ENCODE results near the gene KRTAP10-1.
"Not testable (repeated sequence)": the region's sequence is repeated elsewhere in the genome, so short reads cannot be mapped to it uniquely, and the experiment has no call there.

Gene KRTAP10-1

DNA sequence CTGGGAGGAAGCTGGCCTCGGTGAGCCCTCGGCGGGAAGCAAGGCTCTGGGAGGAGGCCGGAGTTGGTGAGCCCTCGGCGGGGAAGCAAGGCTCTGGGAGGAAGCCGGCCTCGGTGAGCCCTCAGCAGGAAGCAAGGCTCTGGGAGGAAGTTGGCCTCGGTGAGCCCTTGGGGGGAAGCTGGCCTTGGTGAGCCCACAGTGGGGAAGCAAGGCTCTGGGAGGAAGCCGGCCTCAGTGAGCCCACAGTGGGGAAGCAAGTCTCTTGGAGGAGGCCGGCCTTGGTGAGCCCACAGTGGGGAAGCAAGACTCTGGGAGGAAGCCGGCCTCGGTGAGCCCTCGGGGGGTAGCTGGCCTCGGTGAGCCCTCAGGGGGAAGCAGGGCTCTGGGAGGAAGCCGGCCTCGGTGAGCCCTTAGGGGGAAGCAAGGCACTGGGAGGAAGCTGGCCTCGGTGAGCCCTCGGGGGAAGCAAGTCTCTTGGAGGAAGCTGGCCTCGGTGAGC lies 36.0 kb downstream of the KRTAP10-1 start:
- DNase-seq (ENCODE audit: low read depth): no peak
- H3K4me3 ChIP-seq (replicated peaks; ENCODE audit: low read depth, low read length): no peak overlapping the region
- TF ChIP-seq, protein P1, sequence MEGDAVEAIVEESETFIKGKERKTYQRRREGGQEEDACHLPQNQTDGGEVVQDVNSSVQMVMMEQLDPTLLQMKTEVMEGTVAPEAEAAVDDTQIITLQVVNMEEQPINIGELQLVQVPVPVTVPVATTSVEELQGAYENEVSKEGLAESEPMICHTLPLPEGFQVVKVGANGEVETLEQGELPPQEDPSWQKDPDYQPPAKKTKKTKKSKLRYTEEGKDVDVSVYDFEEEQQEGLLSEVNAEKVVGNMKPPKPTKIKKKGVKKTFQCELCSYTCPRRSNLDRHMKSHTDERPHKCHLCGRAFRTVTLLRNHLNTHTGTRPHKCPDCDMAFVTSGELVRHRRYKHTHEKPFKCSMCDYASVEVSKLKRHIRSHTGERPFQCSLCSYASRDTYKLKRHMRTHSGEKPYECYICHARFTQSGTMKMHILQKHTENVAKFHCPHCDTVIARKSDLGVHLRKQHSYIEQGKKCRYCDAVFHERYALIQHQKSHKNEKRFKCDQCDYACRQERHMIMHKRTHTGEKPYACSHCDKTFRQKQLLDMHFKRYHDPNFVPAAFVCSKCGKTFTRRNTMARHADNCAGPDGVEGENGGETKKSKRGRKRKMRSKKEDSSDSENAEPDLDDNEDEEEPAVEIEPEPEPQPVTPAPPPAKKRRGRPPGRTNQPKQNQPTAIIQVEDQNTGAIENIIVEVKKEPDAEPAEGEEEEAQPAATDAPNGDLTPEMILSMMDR (IDR thresholded peaks at IDR 0.05; ENCODE audit: low read length, missing control alignments): no peak

DNA sequence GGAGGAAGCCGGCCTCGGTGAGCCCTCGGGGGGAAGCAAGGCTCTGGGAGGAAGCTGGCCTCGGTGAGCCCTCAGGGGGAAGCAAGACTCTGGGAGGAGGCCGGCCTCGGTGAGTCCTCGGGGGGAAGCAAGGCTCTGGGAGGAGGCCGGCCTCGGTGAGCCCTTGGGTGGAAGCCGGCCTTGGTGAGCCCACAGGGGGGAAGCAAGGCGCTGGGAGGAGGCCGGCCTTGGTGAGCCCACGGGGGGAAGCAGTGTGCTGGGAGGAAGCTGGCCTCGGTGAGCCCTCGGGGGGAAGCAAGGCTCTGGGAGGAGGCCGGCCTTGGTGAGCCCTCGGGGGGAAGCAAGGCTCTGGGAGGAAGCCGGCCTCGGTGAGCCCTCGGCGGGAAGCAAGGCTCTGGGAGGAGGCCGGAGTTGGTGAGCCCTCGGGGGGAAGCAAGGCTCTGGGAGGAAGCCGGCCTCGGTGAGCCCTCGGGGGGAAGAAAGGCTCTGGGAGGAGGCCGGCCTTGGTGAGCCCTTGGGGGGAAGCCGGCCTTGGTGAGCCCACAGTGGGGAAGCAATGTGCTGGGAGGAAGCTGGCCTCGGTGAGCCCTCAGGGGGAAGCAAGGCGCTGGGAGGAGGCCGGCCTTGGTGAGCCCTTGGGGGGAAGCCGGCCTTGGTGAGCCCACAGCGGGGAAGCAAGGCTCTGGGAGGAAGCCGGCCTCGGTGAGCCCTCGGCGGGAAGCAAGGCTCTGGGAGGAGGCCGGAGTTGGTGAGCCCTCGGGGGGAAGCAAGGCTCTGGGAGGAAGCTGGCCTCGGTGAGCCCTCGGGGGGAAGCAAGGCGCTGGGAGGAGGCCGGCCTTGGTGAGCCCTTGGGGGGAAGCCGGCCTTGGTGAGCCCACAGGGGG lies 36.7 kb downstream of the KRTAP10-1 start:
- DNase-seq (ENCODE audit: low read depth); H3K4me3 ChIP-seq (replicated peaks; ENCODE audit: low read depth, low read length): not testable (repeated sequence)

DNA sequence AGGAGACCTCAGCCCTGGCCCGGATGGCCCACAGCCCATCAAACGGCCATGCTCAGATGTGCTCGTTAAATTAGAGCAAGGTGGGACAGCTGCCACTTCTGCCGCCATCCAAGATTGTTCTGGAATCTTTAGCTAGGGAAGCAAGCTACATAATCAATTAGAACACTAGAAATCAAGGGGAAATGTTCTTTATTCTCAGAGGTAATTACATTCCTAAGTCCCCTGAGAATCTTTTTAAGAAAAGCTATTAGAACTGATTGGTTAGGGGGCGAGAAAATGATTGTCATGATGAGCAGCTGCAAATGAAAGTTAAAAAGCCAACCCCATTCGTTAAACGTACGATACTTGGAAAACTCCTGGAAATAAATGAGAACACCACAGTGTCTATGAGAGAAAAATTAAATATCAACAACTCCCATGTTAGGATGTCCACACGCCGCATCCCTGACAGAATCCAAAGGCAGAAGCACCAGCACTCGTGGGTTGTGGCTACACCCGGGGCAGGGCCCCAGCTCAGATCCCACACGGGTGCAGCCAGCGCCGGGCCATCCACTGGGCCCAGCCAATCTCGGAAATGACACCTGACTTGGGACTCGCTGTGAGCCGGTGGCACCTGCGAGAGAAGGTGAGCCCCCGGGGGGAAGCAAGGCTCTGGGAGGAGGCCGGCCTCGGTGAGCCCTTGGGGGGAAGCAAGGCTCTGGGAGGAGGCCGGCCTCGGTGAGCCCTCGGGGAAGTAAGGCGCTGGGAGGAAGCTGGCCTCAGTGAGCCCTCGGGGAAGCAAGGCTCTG lies 37.6 kb downstream of the KRTAP10-1 start:
- TF ChIP-seq, protein P1 (IDR thresholded peaks at IDR 0.05; ENCODE audit: low read length, missing control alignments): no peak
- no peak overlapping the region for H3K4me3 ChIP-seq (replicated peaks; ENCODE audit: low read depth, low read length)
- DNase-seq (ENCODE audit: low read depth): no peak

DNA sequence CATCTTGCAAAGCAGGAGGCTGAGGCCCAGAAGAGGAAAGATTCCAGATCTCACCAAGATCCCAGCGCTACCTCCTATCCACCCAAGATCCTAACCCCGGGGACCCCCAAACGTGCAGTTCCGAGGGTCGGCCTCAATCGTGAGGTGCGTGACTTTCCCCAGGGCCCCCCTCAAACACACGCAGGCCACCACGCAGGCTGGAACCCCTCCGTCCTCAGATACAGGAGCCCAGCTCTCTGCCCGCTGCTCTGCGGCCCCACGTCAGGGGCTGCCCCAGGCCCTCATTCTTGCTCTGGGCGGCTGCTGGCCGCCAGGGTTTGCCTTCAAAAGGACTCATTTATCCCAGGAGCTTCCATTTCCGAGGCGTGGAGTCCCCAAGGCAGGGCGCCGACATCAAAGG lies 39.9 kb downstream of the KRTAP10-1 start:
- H3K4me3 ChIP-seq (replicated peaks; ENCODE audit: low read depth, low read length): no peak overlapping the region
- DNase-seq (ENCODE audit: low read depth): no peak
- TF ChIP-seq, protein P1 (IDR thresholded peaks at IDR 0.05; ENCODE audit: low read length, missing control alignments): no peak

DNA sequence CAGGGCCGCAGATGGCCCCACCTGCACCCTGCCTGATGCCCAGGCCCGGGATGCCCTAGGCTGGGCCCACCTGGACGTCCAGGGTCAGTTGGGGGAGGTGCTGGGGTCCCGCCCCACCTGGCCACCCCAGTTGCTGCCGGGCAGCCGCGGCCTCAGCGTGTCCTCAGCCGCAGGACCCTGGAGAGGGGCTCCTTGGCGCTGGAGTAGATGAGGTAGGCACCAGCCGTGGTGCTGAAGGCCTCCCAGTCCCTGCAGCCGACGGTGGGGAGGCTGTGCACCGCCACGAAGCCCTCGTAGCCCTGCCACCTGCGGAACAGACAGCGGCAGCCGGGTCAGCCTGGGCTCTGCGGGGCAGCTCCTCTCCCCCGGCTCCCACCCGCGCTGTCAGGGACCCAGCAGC lies 40.4 kb downstream of the KRTAP10-1 start:
- no peak overlapping the region for H3K4me3 ChIP-seq (replicated peaks; ENCODE audit: low read depth, low read length)
- TF ChIP-seq, protein P1 (IDR thresholded peaks at IDR 0.05; ENCODE audit: low read length, missing control alignments): no peak
- DNase-seq (ENCODE audit: low read depth): no peak

DNA sequence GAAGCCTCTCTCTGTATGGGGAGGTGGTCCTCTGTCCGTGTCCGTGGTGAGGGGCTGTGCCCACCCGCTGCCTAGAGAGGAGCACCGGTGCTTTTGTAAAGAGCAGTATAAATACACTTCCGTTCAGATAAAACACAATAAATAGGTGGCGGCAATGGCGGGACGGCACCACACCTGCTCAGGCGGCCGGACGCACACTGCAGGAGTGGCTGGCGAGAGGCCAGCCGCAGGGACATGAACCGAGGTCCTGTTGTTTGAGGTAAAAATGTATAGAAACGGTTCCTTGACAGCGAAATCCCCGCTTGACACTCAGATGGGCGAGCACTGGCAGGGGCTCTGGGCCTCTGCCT lies 40.8 kb downstream of the KRTAP10-1 start:
- no peak for DNase-seq (ENCODE audit: low read depth)
- TF ChIP-seq, protein P1 (IDR thresholded peaks at IDR 0.05; ENCODE audit: low read length, missing control alignments): no peak
- H3K4me3 ChIP-seq (replicated peaks; ENCODE audit: low read depth, low read length): no peak overlapping the region

Data from fibroblast of pulmonary artery (primary cell).